Thymus (tissue), 11 donors: Measurements from ENCODE around the gene PARD3. TPM values are rescaled to one million over a fixed set of nuclear protein-coding genes. Genes with fewer than 3 reads are reported as not detected.

Source experiments
- DNase-seq, 9 donors: peaks; one replicate each; pipeline ENCODE4 v3.0.0-alpha.2; 2013; ENCODE audit warnings: low spot score in 9 of 9, low read depth in 6 of 9, missing footprints in 1 of 9
- H3K27ac ChIP-seq, 2 donors: one replicate each; pipeline ENCODE4 v1.5.1; 2013; ENCODE audit warnings: control low read depth in 1 of 2, low read depth in 1 of 2, low read length in 1 of 2, mild to moderate bottlenecking in 1 of 2, moderate library complexity in 1 of 2
- H3K27me3 ChIP-seq, 2 donors: one replicate each; pipeline ENCODE4 v1.5.1; 2013; ENCODE audit warnings: low read length in 1 of 2; ENCODE audit not compliant: control insufficient read depth in 2 of 2, insufficient read depth in 1 of 2
- H3K36me3 ChIP-seq, 2 donors: one replicate each; pipeline ENCODE4 v1.5.1; 2013; ENCODE audit warnings: low read length in 1 of 2, mild to moderate bottlenecking in 1 of 2, moderate library complexity in 1 of 2; ENCODE audit not compliant: control insufficient read depth in 2 of 2, insufficient read depth in 2 of 2
- H3K4me1 ChIP-seq, 2 donors: one replicate each; pipeline ENCODE4 v1.5.1; 2013; ENCODE audit warnings: low read length in 2 of 2; ENCODE audit not compliant: control insufficient read depth in 2 of 2, insufficient read depth in 2 of 2
- H3K4me3 ChIP-seq, 2 donors: one replicate each; pipeline ENCODE4 v1.5.1; 2013; ENCODE audit warnings: low read length in 2 of 2, control low read depth in 1 of 2, mild to moderate bottlenecking in 1 of 2
- H3K9me3 ChIP-seq, 2 donors: one replicate each; pipeline ENCODE4 v1.5.1; 2013; ENCODE audit warnings: low read length in 1 of 2, mild to moderate bottlenecking in 1 of 2; ENCODE audit not compliant: control insufficient read depth in 2 of 2, insufficient read depth in 1 of 2
- WGBS: extraction: QIAGEN DNeasy Blood & Tissue Kit; methylation state at CpG from one replicate; pipeline ENCODE4 v1.1.7; 2013; 5-methylcytosine and 5-hydroxymethylcytosine counted together
- polyA plus RNA-seq: library from polyadenylated mRNA; stranded (reverse); fragments of 200-250 nt; gene quantifications from one replicate; pipeline ENCODE4 v1.2.3, GENCODE V29; 2013
- total RNA-seq: library from RNA; stranded (reverse); fragments of 120-200 nt; gene quantifications from one replicate; pipeline ENCODE4 v1.2.4, GENCODE V29; 2013
- donor health status: healthy.

The PARD3 gene
- total and polyA plus RNA-seq, 2 donors = 13.3 to 23.5 TPM

- H3K9me3 ChIP-seq = no peaks in the 10 kb centered on the region
- no peaks in the 10 kb centered on the region for H3K27me3 ChIP-seq
- H3K4me3 ChIP-seq = no peak overlapping the region
- 31% methylated on average over 4 of the region's 4 CpGs for WGBS
- DNase-seq = peak in 8 of 9 donors; percentile 54 to 82 (median 65)
- no peak overlapping the region for H3K27ac ChIP-seq
- H3K36me3 ChIP-seq = no peaks in the 10 kb centered on the region
- peaks cover 0 to 17% of the 10 kb centered on the region in 2 donors for H3K4me1 ChIP-seq
These were observed 176.6 kb downstream of the PARD3 start for GRCh38 chr10:34638406-34639054.

- Histone ChIP-seq H3K4me3 (no peak overlapping the region), H3K27me3 (no peaks in the 10 kb centered on the region), H3K36me3 (no peaks in the 10 kb centered on the region), H3K4me1 (peaks cover 0 to 17% of the 10 kb centered on the region in 2 donors), H3K9me3 (no peaks in the 10 kb centered on the region), H3K27ac (peak overlapping the region in 1 of 2 donors; percentile 62)
- peak; percentile 40 to 88 (median 74) for DNase-seq
- 26% methylated on average over 9 of the region's 9 CpGs for WGBS
These were observed 177.6 kb downstream of the PARD3 start for GRCh38 chr10:34637418-34637911.

GRCh38 chr10:34635111-34635510, 180.0 kb downstream of the PARD3 start:
- Histone ChIP-seq H3K4me1 (peaks cover 0 to 17% of the 10 kb centered on the region in 2 donors), H3K4me3 (no peak overlapping the region), H3K9me3 (no peaks in the 10 kb centered on the region), H3K27me3 (no peaks in the 10 kb centered on the region), H3K27ac (no peak overlapping the region), H3K36me3 (no peaks in the 10 kb centered on the region)
- no peak for DNase-seq
- WGBS = 98% methylated on average over 6 of the region's 6 CpGs

- 93% methylated on average over 10 of the region's 10 CpGs for WGBS
These were observed 181.7 kb downstream of the PARD3 start for GRCh38 chr10:34633374-34633773.

GRCh38 chr10:34629084-34629483, 186.0 kb downstream of the PARD3 start:
- Histone ChIP-seq H3K27ac (no peak overlapping the region), H3K9me3 (no peaks in the 10 kb centered on the region), H3K36me3 (no peaks in the 10 kb centered on the region), H3K4me3 (no peak overlapping the region), H3K27me3 (no peaks in the 10 kb centered on the region), H3K4me1 (peaks cover 0 to 2% of the 10 kb centered on the region in 2 donors)
- WGBS = 96% methylated on average over 5 of the region's 5 CpGs
- DNase-seq = no peak

More at GRCh38 chr10:34633374-34633773, 181.7 kb downstream of the PARD3 start:
- no peak overlapping the region for H3K4me3 ChIP-seq
- no peak for DNase-seq
- H3K27me3 ChIP-seq = no peaks in the 10 kb centered on the region
- H3K9me3 ChIP-seq = no peaks in the 10 kb centered on the region
- H3K4me1 ChIP-seq = peaks cover 0 to 17% of the 10 kb centered on the region in 2 donors
- H3K36me3 ChIP-seq = no peaks in the 10 kb centered on the region
- H3K27ac ChIP-seq = no peak overlapping the region

- H3K9me3 ChIP-seq = no peaks in the 10 kb centered on the region
- no peak overlapping the region for H3K27ac ChIP-seq
- no peaks in the 10 kb centered on the region for H3K27me3 ChIP-seq
- WGBS = 96% methylated on average over 8 of the region's 8 CpGs
- H3K36me3 ChIP-seq = no peaks in the 10 kb centered on the region
- H3K4me3 ChIP-seq = no peak overlapping the region
- peaks cover 0 to 2% of the 10 kb centered on the region in 2 donors for H3K4me1 ChIP-seq
- no peak for DNase-seq
These were observed 186.8 kb downstream of the PARD3 start for GRCh38 chr10:34628174-34628796.

- H3K36me3 ChIP-seq = no peaks in the 10 kb centered on the region
- H3K9me3 ChIP-seq = no peaks in the 10 kb centered on the region
- H3K27me3 ChIP-seq = no peaks in the 10 kb centered on the region
- no peak overlapping the region for H3K27ac ChIP-seq
- H3K4me1 ChIP-seq = peaks cover 0 to 2% of the 10 kb centered on the region in 2 donors
- DNase-seq = no peak
- H3K4me3 ChIP-seq = no peak overlapping the region
- 98% methylated on average over 3 of the region's 3 CpGs for WGBS
These were observed 187.4 kb downstream of the PARD3 start for GRCh38 chr10:34627741-34628140.

- Histone ChIP-seq H3K27me3 (no peaks in the 10 kb centered on the region), H3K27ac (no peak overlapping the region), H3K36me3 (no peaks in the 10 kb centered on the region), H3K9me3 (no peaks in the 10 kb centered on the region), H3K4me1 (peaks cover 0 to 2% of the 10 kb centered on the region in 2 donors), H3K4me3 (no peak overlapping the region)
- WGBS = 83% methylated on average over 6 of the region's 6 CpGs
- DNase-seq = no peak
These were observed 187.8 kb downstream of the PARD3 start for GRCh38 chr10:34627331-34627730.

- Histone ChIP-seq H3K4me3 (no peak overlapping the region), H3K9me3 (no peaks in the 10 kb centered on the region), H3K4me1 (peaks cover 0 to 2% of the 10 kb centered on the region in 2 donors), H3K27me3 (no peaks in the 10 kb centered on the region), H3K27ac (no peak overlapping the region), H3K36me3 (no peaks in the 10 kb centered on the region)
- 97% methylated on average over 3 of the region's 3 CpGs for WGBS
- no peak for DNase-seq
These were observed 188.8 kb downstream of the PARD3 start for GRCh38 chr10:34626158-34626880.
